Heart left ventricle (tissue), 13 donors: ENCODE results near the gene OSBPL10.

Source experiments
- POLR2A ChIP-seq, 2 donors: fragments of 450-650 bp; IDR thresholded peaks; one replicate each; pipeline ENCODE4 v1.6.1; 2017; ENCODE audit warnings: antibody characterized with exemption in 2 of 2, mild to moderate bottlenecking in 2 of 2, moderate library complexity in 2 of 2
- TF ChIP-seq, protein P1 (sequence below), 12 donors: fragments of 200-600 bp; sonication (generic) in 4 of 12; IDR thresholded peaks; one replicate each; pipeline versions ENCODE4 v1.5.0 to v1.8.0; 2018 to 2022; ENCODE audit warnings: antibody characterized with exemption in 12 of 12, mild to moderate bottlenecking in 5 of 12
- donor health status: ischemic (EF 13 %, LVEDD 7.1; RV severe dilation, severe dysfunction).
- donor health status: DM: no; HTN: yes; CAD: no.
- donor health status: DM: no; HTN: no; CAD: no.
- donor health status: ischemic (EF 25% LVEDD 6.9; RV normal size, moderate dysfunction).
- donor health status: ischemic (EF 25% LVEDD 5.7; RV mildly dilated, moderate dysfunction).
- donor health status: ischemic (EF 35%, LVEDD 5.7; RV mildly dilated, moderate dysfunction).
- donor health status: nonischemic (EF 11% LVEDD 7.7; RV severe dilation, severe dysfunction).
- donor health status: DM: yes; HTN: yes; CAD: no.
- donor health status: PGD.
- donor health status: ischemic (EF 29% LVEDD 5.4; RV normal size, mild dysfunction).
- donor health status: nonischemic (EF 23%, LVEDD 6.1; RV moderate dilation, normal function).

DNA sequence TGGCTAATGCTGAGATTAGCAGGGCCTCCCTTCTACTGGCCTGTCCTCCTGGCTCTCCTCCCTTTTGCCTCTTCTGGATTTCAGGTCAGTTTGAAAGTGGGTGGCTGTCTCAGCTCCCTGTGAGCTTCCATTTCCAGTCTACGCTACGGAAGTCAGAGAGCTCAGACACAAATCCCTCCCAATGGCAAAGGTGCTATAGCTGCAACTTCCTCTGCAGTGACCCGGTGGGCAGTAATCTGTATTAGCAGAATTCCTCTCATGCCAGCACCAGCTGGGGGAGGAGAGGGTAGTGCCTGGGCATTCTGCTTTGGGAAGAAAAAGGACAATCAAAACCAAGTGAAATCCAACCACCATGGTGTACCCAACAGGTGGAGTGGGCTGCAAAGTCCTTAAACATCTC is 276.9 kb downstream of the OSBPL10 start:
- TF ChIP-seq, protein P1, sequence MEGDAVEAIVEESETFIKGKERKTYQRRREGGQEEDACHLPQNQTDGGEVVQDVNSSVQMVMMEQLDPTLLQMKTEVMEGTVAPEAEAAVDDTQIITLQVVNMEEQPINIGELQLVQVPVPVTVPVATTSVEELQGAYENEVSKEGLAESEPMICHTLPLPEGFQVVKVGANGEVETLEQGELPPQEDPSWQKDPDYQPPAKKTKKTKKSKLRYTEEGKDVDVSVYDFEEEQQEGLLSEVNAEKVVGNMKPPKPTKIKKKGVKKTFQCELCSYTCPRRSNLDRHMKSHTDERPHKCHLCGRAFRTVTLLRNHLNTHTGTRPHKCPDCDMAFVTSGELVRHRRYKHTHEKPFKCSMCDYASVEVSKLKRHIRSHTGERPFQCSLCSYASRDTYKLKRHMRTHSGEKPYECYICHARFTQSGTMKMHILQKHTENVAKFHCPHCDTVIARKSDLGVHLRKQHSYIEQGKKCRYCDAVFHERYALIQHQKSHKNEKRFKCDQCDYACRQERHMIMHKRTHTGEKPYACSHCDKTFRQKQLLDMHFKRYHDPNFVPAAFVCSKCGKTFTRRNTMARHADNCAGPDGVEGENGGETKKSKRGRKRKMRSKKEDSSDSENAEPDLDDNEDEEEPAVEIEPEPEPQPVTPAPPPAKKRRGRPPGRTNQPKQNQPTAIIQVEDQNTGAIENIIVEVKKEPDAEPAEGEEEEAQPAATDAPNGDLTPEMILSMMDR (IDR thresholded peaks at IDR 0.05), result no peak
- TF ChIP-seq POLR2A (IDR thresholded peaks at IDR 0.05), result no peak
